ENCODE data around the gene CCPG1. TPM values are rescaled to one million over a fixed set of nuclear protein-coding genes. Genes with fewer than 3 reads are reported as not detected.

CCPG1 gene
- total and polyA plus RNA-seq, 10 of the 15 experiments (the other 5 are each of a cell fraction or from before 2014, with no cell fraction given): 5.1 to 15.8 (median 10.0) TPM

DNA sequence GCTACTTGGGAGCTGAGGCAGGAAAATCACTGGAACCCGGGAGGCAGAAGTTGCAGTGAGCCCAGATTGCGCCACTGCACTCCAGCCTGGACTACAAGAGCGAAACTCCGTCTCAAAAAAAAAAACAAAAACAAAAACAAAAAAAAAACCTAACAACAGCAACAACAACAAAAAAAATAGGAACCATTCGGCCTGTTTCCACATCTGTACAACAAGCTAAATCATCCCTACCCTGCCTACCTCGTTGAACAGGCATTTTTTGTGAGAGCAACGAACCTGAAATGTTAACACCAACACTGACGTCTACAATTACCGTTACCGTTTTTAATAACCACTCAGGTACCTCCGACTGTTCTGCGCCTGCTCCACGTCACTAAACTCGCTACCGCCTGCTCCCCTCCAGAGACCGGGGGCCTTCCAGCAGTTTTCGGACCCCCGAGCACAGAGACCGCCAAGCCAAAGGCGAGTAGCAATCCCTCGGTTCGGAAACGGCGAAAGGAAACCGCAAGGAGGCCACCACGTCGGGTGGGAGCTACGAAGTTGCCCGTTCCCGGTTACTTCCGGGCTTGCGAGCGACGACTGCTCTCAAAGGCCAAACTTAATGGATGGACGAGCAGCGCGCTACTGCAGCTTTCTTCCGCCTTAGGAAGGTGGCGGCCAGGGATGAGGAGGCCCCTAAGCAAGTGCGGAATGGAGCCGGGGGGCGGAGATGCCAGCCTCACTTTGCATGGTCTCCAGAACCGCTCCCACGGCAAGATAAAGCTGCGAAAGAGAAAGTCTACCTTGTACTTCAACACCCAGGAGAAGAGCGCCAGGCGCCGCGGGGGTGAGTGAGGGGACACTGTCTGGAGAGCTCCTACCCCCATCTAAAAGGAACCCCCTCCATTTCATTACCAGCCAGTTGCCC lies 89.3 kb downstream of the CCPG1 start, which contains the start of the genes PIGB and PIGBOS1 (continued):
- TF ChIP-seq, protein P1, sequence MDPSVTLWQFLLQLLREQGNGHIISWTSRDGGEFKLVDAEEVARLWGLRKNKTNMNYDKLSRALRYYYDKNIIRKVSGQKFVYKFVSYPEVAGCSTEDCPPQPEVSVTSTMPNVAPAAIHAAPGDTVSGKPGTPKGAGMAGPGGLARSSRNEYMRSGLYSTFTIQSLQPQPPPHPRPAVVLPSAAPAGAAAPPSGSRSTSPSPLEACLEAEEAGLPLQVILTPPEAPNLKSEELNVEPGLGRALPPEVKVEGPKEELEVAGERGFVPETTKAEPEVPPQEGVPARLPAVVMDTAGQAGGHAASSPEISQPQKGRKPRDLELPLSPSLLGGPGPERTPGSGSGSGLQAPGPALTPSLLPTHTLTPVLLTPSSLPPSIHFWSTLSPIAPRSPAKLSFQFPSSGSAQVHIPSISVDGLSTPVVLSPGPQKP (IDR thresholded peaks at IDR 0.05; ENCODE audit: low read depth, low read length): peak; percentile 91
- TF ChIP-seq HDGF (IDR thresholded peaks at IDR 0.05) (no peak; the same call in 1 of the 2 replicates), ZBED1 (IDR thresholded peaks at IDR 0.05; ENCODE audit: borderline replicate concordance) (no peak), NFYA (IDR thresholded peaks at IDR 0.05; ENCODE audit: borderline replicate concordance, low read depth, low read length) (no peak), TCF7 (IDR thresholded peaks at IDR 0.05; ENCODE audit: borderline replicate concordance) (no peak), WRNIP1 (IDR thresholded peaks at IDR 0.05; ENCODE audit: borderline replicate concordance, low read depth, low read length) (no peak), CHD2 (IDR thresholded peaks at IDR 0.05; ENCODE audit: borderline replicate concordance, low read depth, low read length) (no peak), SREBF2 (IDR thresholded peaks at IDR 0.05; ENCODE audit: low read length) (no peak)
- TF ChIP-seq, protein P2, sequence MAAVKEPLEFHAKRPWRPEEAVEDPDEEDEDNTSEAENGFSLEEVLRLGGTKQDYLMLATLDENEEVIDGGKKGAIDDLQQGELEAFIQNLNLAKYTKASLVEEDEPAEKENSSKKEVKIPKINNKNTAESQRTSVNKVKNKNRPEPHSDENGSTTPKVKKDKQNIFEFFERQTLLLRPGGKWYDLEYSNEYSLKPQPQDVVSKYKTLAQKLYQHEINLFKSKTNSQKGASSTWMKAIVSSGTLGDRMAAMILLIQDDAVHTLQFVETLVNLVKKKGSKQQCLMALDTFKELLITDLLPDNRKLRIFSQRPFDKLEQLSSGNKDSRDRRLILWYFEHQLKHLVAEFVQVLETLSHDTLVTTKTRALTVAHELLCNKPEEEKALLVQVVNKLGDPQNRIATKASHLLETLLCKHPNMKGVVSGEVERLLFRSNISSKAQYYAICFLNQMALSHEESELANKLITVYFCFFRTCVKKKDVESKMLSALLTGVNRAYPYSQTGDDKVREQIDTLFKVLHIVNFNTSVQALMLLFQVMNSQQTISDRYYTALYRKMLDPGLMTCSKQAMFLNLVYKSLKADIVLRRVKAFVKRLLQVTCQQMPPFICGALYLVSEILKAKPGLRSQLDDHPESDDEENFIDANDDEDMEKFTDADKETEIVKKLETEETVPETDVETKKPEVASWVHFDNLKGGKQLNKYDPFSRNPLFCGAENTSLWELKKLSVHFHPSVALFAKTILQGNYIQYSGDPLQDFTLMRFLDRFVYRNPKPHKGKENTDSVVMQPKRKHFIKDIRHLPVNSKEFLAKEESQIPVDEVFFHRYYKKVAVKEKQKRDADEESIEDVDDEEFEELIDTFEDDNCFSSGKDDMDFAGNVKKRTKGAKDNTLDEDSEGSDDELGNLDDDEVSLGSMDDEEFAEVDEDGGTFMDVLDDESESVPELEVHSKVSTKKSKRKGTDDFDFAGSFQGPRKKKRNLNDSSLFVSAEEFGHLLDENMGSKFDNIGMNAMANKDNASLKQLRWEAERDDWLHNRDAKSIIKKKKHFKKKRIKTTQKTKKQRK (IDR thresholded peaks at IDR 0.05; ENCODE audit: low read depth, low read length): no peak

MicroRNA genes within 50 kb of the gene (microRNA counts, 767-probe panel; counts per million panel counts)
- 784 counts per million, percentile 18 among the panel's probes with 10 or more counts for microRNA hsa-miR-628-3p
- microRNA hsa-miR-628-5p: 55.3 counts per million

Small RNA genes lying within 50 kb of the gene (microRNA-seq; reads per million reads assigned to microRNA genes)
- gene MIR628: 71.0 reads per million, percentile 71 among the genes with 10 or more reads in this experiment

Other genes with a start within 250 kb of the CCPG1 start
- 94.9 and 127 TPM in 2 replicates for gene RSL24D1, start 211.4 kb downstream of the CCPG1 start, total RNA-seq (2014; rRNA removed)
- gene RSL24D1, start 211.4 kb downstream of the CCPG1 start, total RNA-seq (2014; rRNA removed; fragmentation: Illumina TruSeq; extraction: Trizol): 133 and 134 TPM in 2 replicates
- gene RSL24D1, start 211.4 kb downstream of the CCPG1 start, total RNA-seq (2021): 97.4 and 101 TPM in 2 replicates
- gene RSL24D1, start 211.4 kb downstream of the CCPG1 start, polyA plus RNA-seq (2011; rRNA removed): 146 and 264 TPM in 2 replicates
- 107 and 131 TPM in 2 replicates for gene RSL24D1, start 211.4 kb downstream of the CCPG1 start, polyA plus RNA-seq (2014; fragmentation: Illumina TruSeq; extraction: Trizol)
- 100 to 1,000 TPM; 198 to 249 TPM for gene RSL24D1, start 211.4 kb downstream of the CCPG1 start, polyA plus RNA-seq (2014; fragmentation: Nextera tagmentation; extraction: Ambion mirVana)
- gene RSL24D1, start 211.4 kb downstream of the CCPG1 start, polyA plus RNA-seq (2014; rRNA removed): 81.4 and 95.0 TPM in 2 replicates
- gene RSL24D1, start 211.4 kb downstream of the CCPG1 start, polyA plus RNA-seq (2016; fragmentation: Nextera tagmentation; extraction: Ambion mirVana): 100 to 1,000 TPM; 115 to 126 TPM
- gene RAB27A, start 118.5 kb downstream of the CCPG1 start, total RNA-seq (2014; rRNA removed): 13.3 and 15.4 TPM in 2 replicates
- gene RAB27A, start 118.5 kb downstream of the CCPG1 start, total RNA-seq (2014; rRNA removed; fragmentation: Illumina TruSeq; extraction: Trizol): 27.6 and 30.8 TPM in 2 replicates
- 52.2 and 53.2 TPM in 2 replicates for gene RAB27A, start 118.5 kb downstream of the CCPG1 start, total RNA-seq (2021)
- 139 and 184 TPM in 2 replicates for gene RAB27A, start 118.5 kb downstream of the CCPG1 start, polyA plus RNA-seq (2011; rRNA removed)
- 65.4 and 85.6 TPM in 2 replicates for gene RAB27A, start 118.5 kb downstream of the CCPG1 start, polyA plus RNA-seq (2014; fragmentation: Illumina TruSeq; extraction: Trizol)
- gene RAB27A, start 118.5 kb downstream of the CCPG1 start, polyA plus RNA-seq (2014; fragmentation: Nextera tagmentation; extraction: Ambion mirVana): 10 to 100 TPM; 24.6 to 36.5 TPM
- 44.3 and 50.6 TPM in 2 replicates for gene RAB27A, start 118.5 kb downstream of the CCPG1 start, polyA plus RNA-seq (2014; rRNA removed)
- gene RAB27A, start 118.5 kb downstream of the CCPG1 start, polyA plus RNA-seq (2016; fragmentation: Nextera tagmentation; extraction: Ambion mirVana): 10 to 100 TPM; 32.0 to 33.9 TPM
- 7.1 and 8.1 TPM in 2 replicates for gene PIGBOS1, start 89.2 kb downstream of the CCPG1 start, total RNA-seq (2014; rRNA removed)
- gene PIGBOS1, start 89.2 kb downstream of the CCPG1 start, total RNA-seq (2014; rRNA removed; fragmentation: Illumina TruSeq; extraction: Trizol): 14.0 and 14.1 TPM in 2 replicates
- gene PIGBOS1, start 89.2 kb downstream of the CCPG1 start, total RNA-seq (2021): 7.1 and 7.6 TPM in 2 replicates
- gene PIGBOS1, start 89.2 kb downstream of the CCPG1 start, polyA plus RNA-seq (2011; rRNA removed): 9.9 and 17.1 TPM in 2 replicates
- gene PIGBOS1, start 89.2 kb downstream of the CCPG1 start, polyA plus RNA-seq (2014; fragmentation: Illumina TruSeq; extraction: Trizol): 5.7 and 9.0 TPM in 2 replicates
- 10 to 100 TPM; 19.9 to 24.7 TPM for gene PIGBOS1, start 89.2 kb downstream of the CCPG1 start, polyA plus RNA-seq (2014; fragmentation: Nextera tagmentation; extraction: Ambion mirVana)
- 10.5 and 12.5 TPM in 2 replicates for gene PIGBOS1, start 89.2 kb downstream of the CCPG1 start, polyA plus RNA-seq (2014; rRNA removed)
- gene PIGBOS1, start 89.2 kb downstream of the CCPG1 start, polyA plus RNA-seq (2016; fragmentation: Nextera tagmentation; extraction: Ambion mirVana): 10 to 100 TPM; 10.0 to 13.2 TPM
- gene PIGB, start 89.1 kb downstream of the CCPG1 start, total RNA-seq (2014; rRNA removed): 20.7 and 25.9 TPM in 2 replicates
- 27.8 and 28.7 TPM in 2 replicates for gene PIGB, start 89.1 kb downstream of the CCPG1 start, total RNA-seq (2014; rRNA removed; fragmentation: Illumina TruSeq; extraction: Trizol)
- 21.2 and 23.7 TPM in 2 replicates for gene PIGB, start 89.1 kb downstream of the CCPG1 start, total RNA-seq (2021)
- 46.0 and 58.3 TPM in 2 replicates for gene PIGB, start 89.1 kb downstream of the CCPG1 start, polyA plus RNA-seq (2011; rRNA removed)
- gene PIGB, start 89.1 kb downstream of the CCPG1 start, polyA plus RNA-seq (2014; fragmentation: Illumina TruSeq; extraction: Trizol): 23.8 and 30.8 TPM in 2 replicates
- gene PIGB, start 89.1 kb downstream of the CCPG1 start, polyA plus RNA-seq (2014; fragmentation: Nextera tagmentation; extraction: Ambion mirVana): 10 to 100 TPM; 22.7 to 44.6 TPM
- 16.9 and 17.9 TPM in 2 replicates for gene PIGB, start 89.1 kb downstream of the CCPG1 start, polyA plus RNA-seq (2014; rRNA removed)
- 10 to 100 TPM; 26.6 to 35.4 TPM for gene PIGB, start 89.1 kb downstream of the CCPG1 start, polyA plus RNA-seq (2016; fragmentation: Nextera tagmentation; extraction: Ambion mirVana)
- gene PIERCE2, start 136 bp upstream of the CCPG1 start, total RNA-seq (2014; rRNA removed): 0.33 and 0.45 TPM in 2 replicates
- gene PIERCE2, start 136 bp upstream of the CCPG1 start, total RNA-seq (2014; rRNA removed; fragmentation: Illumina TruSeq; extraction: Trizol): 0.28 and 0.89 TPM in 2 replicates
- 0.48 TPM in 1 of 2 replicates, not detected in the other for gene PIERCE2, start 136 bp upstream of the CCPG1 start, total RNA-seq (2021)
- 1.1 and 1.4 TPM in 2 replicates for gene PIERCE2, start 136 bp upstream of the CCPG1 start, polyA plus RNA-seq (2011; rRNA removed)
- 0.60 and 1.1 TPM in 2 replicates for gene PIERCE2, start 136 bp upstream of the CCPG1 start, polyA plus RNA-seq (2014; fragmentation: Illumina TruSeq; extraction: Trizol)
- 1 to 10 TPM in 1 of 2 experiments, under 1 TPM in 1; 0.93 to 1.3 TPM for gene PIERCE2, start 136 bp upstream of the CCPG1 start, polyA plus RNA-seq (2014; fragmentation: Nextera tagmentation; extraction: Ambion mirVana)
- 0.32 and 0.33 TPM in 2 replicates for gene PIERCE2, start 136 bp upstream of the CCPG1 start, polyA plus RNA-seq (2014; rRNA removed)
- gene PIERCE2, start 136 bp upstream of the CCPG1 start, polyA plus RNA-seq (2016; fragmentation: Nextera tagmentation; extraction: Ambion mirVana): 1 to 10 TPM in 1 of 2 experiments, under 1 TPM in 1; 0.40 to 1.3 TPM
- 0.22 TPM in 1 of 2 replicates, not detected in the other for gene DNAAF4, start 99.9 kb upstream of the CCPG1 start, total RNA-seq (2014; rRNA removed)
- gene DNAAF4, start 99.9 kb upstream of the CCPG1 start, total RNA-seq (2014; rRNA removed; fragmentation: Illumina TruSeq; extraction: Trizol): 0.31 and 0.78 TPM in 2 replicates
- gene DNAAF4, start 99.9 kb upstream of the CCPG1 start, total RNA-seq (2021): 0.33 TPM in 1 of 2 replicates, not detected in the other
- 0.14 TPM in 1 of 2 replicates, not detected in the other for gene DNAAF4, start 99.9 kb upstream of the CCPG1 start, polyA plus RNA-seq (2011; rRNA removed)
- 0.32 and 1.00 TPM in 2 replicates for gene DNAAF4, start 99.9 kb upstream of the CCPG1 start, polyA plus RNA-seq (2014; fragmentation: Illumina TruSeq; extraction: Trizol)
- 1 to 10 TPM in 1 of 2 experiments, under 1 TPM in 1; 0.37 to 1.2 TPM for gene DNAAF4, start 99.9 kb upstream of the CCPG1 start, polyA plus RNA-seq (2014; fragmentation: Nextera tagmentation; extraction: Ambion mirVana)
- gene DNAAF4, start 99.9 kb upstream of the CCPG1 start, polyA plus RNA-seq (2014; rRNA removed): 0.19 and 0.41 TPM in 2 replicates
- gene DNAAF4, start 99.9 kb upstream of the CCPG1 start, polyA plus RNA-seq (2016; fragmentation: Nextera tagmentation; extraction: Ambion mirVana): 1 to 10 TPM in 1 of 2 experiments, under 1 TPM in 1; 0.80 to 1.9 TPM
- not detected in 2 replicates for gene PYGO1, start 180.0 kb upstream of the CCPG1 start, total RNA-seq (2014; rRNA removed)
- gene PYGO1, start 180.0 kb upstream of the CCPG1 start, total RNA-seq (2014; rRNA removed; fragmentation: Illumina TruSeq; extraction: Trizol): not detected in 2 replicates
- not detected in 2 replicates for gene PYGO1, start 180.0 kb upstream of the CCPG1 start, total RNA-seq (2021)
- not detected in 2 replicates for gene PYGO1, start 180.0 kb upstream of the CCPG1 start, polyA plus RNA-seq (2011; rRNA removed)
- 0.01 TPM in 1 of 2 replicates, not detected in the other for gene PYGO1, start 180.0 kb upstream of the CCPG1 start, polyA plus RNA-seq (2014; fragmentation: Illumina TruSeq; extraction: Trizol)
- not detected for gene PYGO1, start 180.0 kb upstream of the CCPG1 start, polyA plus RNA-seq (2014; fragmentation: Nextera tagmentation; extraction: Ambion mirVana)
- gene PYGO1, start 180.0 kb upstream of the CCPG1 start, polyA plus RNA-seq (2014; rRNA removed): not detected in 2 replicates
- gene PYGO1, start 180.0 kb upstream of the CCPG1 start, polyA plus RNA-seq (2016; fragmentation: Nextera tagmentation; extraction: Ambion mirVana): not detected

Measured in GM12878 (cell line).